Uterus (tissue), 2 donors: ENCODE results near the gene CD96.

Source experiments
- POLR2A ChIP-seq, 2 donors: fragments of 450-650 bp; IDR thresholded peaks; one replicate each; pipeline ENCODE4 v1.6.1; 2016; ENCODE audit warnings: antibody characterized with exemption in 2 of 2, mild to moderate bottlenecking in 1 of 2, moderate library complexity in 1 of 2
- TF ChIP-seq, protein P1 (sequence below), 4 experiments: fragments of 200-600 bp in 2 of 4; fragments of 450-650 bp in 2 of 4; sonication (generic) in 2 of 4; IDR thresholded peaks; one replicate each; pipeline ENCODE4 v1.5.1; 2016 to 2019; ENCODE audit warnings: antibody characterized with exemption in 4 of 4, mild to moderate bottlenecking in 2 of 4, moderate library complexity in 1 of 4

DNA sequence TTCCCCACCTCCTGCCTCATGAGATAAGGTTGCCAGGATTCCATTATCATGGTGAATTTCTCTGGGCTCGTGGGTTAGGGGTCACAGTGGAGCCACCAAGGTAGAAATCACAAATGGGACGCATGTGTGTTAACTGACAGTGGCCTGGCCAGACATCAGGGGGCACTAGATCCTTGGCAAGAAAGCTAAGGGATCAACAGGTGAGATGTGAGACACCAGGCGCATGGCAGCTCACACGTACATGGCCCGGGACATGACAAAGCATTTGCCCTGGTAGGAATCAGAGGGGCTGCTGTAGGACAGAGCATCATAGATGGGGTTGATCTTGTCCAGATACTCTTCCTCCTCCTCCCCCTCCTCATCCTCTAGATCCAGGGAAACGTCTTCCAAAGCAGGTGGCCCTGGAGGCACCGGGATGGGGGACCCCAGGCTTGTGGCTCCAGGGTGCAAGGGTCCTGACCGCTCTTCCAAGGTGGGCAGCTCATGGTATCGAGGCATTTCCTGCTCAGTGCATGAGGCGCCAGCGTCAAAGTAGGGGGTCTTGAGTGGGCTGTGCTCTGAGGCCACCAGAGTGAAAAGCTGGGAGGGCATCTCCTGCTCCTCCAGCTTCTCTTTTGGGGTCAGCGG, 28.5 kb downstream of the CD96 start:
- TF ChIP-seq, protein P1, sequence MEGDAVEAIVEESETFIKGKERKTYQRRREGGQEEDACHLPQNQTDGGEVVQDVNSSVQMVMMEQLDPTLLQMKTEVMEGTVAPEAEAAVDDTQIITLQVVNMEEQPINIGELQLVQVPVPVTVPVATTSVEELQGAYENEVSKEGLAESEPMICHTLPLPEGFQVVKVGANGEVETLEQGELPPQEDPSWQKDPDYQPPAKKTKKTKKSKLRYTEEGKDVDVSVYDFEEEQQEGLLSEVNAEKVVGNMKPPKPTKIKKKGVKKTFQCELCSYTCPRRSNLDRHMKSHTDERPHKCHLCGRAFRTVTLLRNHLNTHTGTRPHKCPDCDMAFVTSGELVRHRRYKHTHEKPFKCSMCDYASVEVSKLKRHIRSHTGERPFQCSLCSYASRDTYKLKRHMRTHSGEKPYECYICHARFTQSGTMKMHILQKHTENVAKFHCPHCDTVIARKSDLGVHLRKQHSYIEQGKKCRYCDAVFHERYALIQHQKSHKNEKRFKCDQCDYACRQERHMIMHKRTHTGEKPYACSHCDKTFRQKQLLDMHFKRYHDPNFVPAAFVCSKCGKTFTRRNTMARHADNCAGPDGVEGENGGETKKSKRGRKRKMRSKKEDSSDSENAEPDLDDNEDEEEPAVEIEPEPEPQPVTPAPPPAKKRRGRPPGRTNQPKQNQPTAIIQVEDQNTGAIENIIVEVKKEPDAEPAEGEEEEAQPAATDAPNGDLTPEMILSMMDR (IDR thresholded peaks at IDR 0.05): no peak
- no peak for TF ChIP-seq POLR2A (IDR thresholded peaks at IDR 0.05)
